ENCODE data around the gene HIPK3. TPM values are rescaled to one million over a fixed set of nuclear protein-coding genes. Genes with fewer than 3 reads are reported as not detected.

Gene HIPK3
- total RNA-seq, 2 donors from 2014 or later, result 31.6 to 33.2 TPM

- Histone ChIP-seq H3K9ac (ENCODE audit: extremely low read depth, low read length, poor library complexity, severe bottlenecking) (no peak overlapping the region), H3K4me3 (ENCODE audit: low read length) (no peak overlapping the region), H3K27me3 (ENCODE audit: control insufficient read depth, insufficient read depth, low read length, poor library complexity, severe bottlenecking) (no peaks in the 10 kb centered on the region), H3K36me3 (ENCODE audit: control insufficient read depth, insufficient read depth, low read length) (peaks cover 21% of the 10 kb centered on the region), H3K4me1 (ENCODE audit: control insufficient read depth, insufficient read depth, low read length) (no peaks in the 10 kb centered on the region), H3K27ac (ENCODE audit: low read depth, low read length) (no peak overlapping the region), H3K9me3 (ENCODE audit: control insufficient read depth, low read length) (peaks cover 23% of the 10 kb centered on the region)
- whole genome bisulfite sequencing, 2 experiments (ENCODE audit: insufficient coverage in 1 of 2, insufficient read length in 1 of 2), result 94 to 95% methylated on average over 2 to 3 of the region's 4 CpGs
- DNase-seq, result no peak
- peaks cover 33% of the 10 kb centered on the region for H3K36me3 Mint-ChIP-seq (ENCODE audit: low read depth)
- H3K4me1 Mint-ChIP-seq, result no peaks in the 10 kb centered on the region
- TF ChIP-seq, protein P1, sequence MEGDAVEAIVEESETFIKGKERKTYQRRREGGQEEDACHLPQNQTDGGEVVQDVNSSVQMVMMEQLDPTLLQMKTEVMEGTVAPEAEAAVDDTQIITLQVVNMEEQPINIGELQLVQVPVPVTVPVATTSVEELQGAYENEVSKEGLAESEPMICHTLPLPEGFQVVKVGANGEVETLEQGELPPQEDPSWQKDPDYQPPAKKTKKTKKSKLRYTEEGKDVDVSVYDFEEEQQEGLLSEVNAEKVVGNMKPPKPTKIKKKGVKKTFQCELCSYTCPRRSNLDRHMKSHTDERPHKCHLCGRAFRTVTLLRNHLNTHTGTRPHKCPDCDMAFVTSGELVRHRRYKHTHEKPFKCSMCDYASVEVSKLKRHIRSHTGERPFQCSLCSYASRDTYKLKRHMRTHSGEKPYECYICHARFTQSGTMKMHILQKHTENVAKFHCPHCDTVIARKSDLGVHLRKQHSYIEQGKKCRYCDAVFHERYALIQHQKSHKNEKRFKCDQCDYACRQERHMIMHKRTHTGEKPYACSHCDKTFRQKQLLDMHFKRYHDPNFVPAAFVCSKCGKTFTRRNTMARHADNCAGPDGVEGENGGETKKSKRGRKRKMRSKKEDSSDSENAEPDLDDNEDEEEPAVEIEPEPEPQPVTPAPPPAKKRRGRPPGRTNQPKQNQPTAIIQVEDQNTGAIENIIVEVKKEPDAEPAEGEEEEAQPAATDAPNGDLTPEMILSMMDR (conservative IDR thresholded peaks at IDR 0.05), result no peak
- H3K4me3 Mint-ChIP-seq, result no peak overlapping the region
- no peak overlapping the region for H3K27ac Mint-ChIP-seq
- no peaks in the 10 kb centered on the region for H3K9me3 Mint-ChIP-seq
- H3K27me3 Mint-ChIP-seq (ENCODE audit: insufficient read depth), result no peaks in the 10 kb centered on the region
These were observed 37.0 kb downstream of the HIPK3 start for GRCh38 chr11:33294224-33294623.

DNA sequence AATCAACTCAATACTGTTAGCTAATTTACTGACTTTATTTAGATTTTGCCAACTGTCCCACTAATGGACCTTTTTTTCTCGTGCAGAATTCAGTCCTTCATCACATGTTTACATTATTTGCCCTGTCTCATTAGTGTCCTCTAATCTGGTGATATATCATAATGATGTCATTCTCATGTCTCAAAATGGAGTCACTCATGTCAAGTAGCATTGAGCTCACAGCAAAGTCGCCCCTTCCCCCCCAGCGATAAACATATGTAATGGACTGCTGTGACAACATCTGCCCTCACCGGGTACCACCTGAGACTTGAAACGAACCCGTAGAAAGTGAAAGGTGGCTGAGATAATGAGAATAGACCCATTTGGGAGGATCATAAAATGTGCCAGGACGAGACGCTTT lies 37.6 kb downstream of the HIPK3 start:
- H3K27ac ChIP-seq (ENCODE audit: low read depth, low read length), result no peak overlapping the region
- H3K4me3 ChIP-seq (ENCODE audit: low read length), result no peak overlapping the region
- no peak overlapping the region for H3K9ac ChIP-seq (ENCODE audit: extremely low read depth, low read length, poor library complexity, severe bottlenecking)
- no peaks in the 10 kb centered on the region for H3K4me1 ChIP-seq (ENCODE audit: control insufficient read depth, insufficient read depth, low read length)
- no peaks in the 10 kb centered on the region for H3K27me3 ChIP-seq (ENCODE audit: control insufficient read depth, insufficient read depth, low read length, poor library complexity, severe bottlenecking)
- no peak for DNase-seq
- Mint-ChIP-seq H3K4me1 (no peaks in the 10 kb centered on the region), H3K4me3 (no peak overlapping the region), H3K9me3 (no peaks in the 10 kb centered on the region), H3K27me3 (ENCODE audit: insufficient read depth) (no peaks in the 10 kb centered on the region), H3K36me3 (ENCODE audit: low read depth) (peaks cover 38% of the 10 kb centered on the region), H3K27ac (no peak overlapping the region)
- 95 to 100% methylated on average over 1 to 8 of the region's 8 CpGs for WGBS, 2 experiments (ENCODE audit: insufficient coverage in 1 of 2, insufficient read length in 1 of 2)
- TF ChIP-seq, protein P1 (conservative IDR thresholded peaks at IDR 0.05), result no peak
- H3K9me3 ChIP-seq (ENCODE audit: control insufficient read depth, low read length), result peaks cover 23% of the 10 kb centered on the region
- H3K36me3 ChIP-seq (ENCODE audit: control insufficient read depth, insufficient read depth, low read length), result peaks cover 21% of the 10 kb centered on the region

DNA sequence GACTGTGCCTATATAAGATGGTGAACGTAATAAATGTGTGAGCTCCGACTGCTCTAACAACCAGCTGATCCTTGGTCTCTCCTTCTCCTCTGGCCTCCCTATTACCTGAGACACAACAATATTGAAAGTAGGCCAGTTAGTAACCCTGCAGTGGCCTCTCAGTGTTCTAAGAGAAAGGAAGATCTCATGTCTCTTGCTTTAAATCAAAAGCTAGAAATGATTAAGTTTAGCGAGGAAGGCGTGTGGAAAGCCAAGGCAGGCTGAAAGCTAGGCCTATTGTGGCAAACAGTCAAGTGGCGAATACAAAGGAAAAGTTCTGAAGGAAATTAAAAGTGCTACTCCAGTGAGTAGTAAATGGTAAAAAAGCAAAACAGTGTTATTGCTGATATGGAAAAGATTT lies 39.5 kb downstream of the HIPK3 start:
- H3K27ac Mint-ChIP-seq, result no peak overlapping the region
- no peaks in the 10 kb centered on the region for H3K9me3 Mint-ChIP-seq
- no peaks in the 10 kb centered on the region for H3K27me3 ChIP-seq (ENCODE audit: control insufficient read depth, insufficient read depth, low read length, poor library complexity, severe bottlenecking)
- H3K4me1 ChIP-seq (ENCODE audit: control insufficient read depth, insufficient read depth, low read length), result no peaks in the 10 kb centered on the region
- H3K9me3 ChIP-seq (ENCODE audit: control insufficient read depth, low read length), result peaks cover 23% of the 10 kb centered on the region
- DNase-seq, result no peak
- H3K27ac ChIP-seq (ENCODE audit: low read depth, low read length), result no peak overlapping the region
- H3K9ac ChIP-seq (ENCODE audit: extremely low read depth, low read length, poor library complexity, severe bottlenecking), result no peak overlapping the region
- H3K4me1 Mint-ChIP-seq, result no peaks in the 10 kb centered on the region
- peaks cover 48% of the 10 kb centered on the region for H3K36me3 Mint-ChIP-seq (ENCODE audit: low read depth)
- TF ChIP-seq, protein P1 (conservative IDR thresholded peaks at IDR 0.05), result no peak
- 97% methylated on average over 4 to 5 of the region's 5 CpGs for WGBS, 2 experiments (ENCODE audit: insufficient coverage in 1 of 2, insufficient read length in 1 of 2)
- no peak overlapping the region for H3K4me3 ChIP-seq (ENCODE audit: low read length)
- peaks cover 21% of the 10 kb centered on the region for H3K36me3 ChIP-seq (ENCODE audit: control insufficient read depth, insufficient read depth, low read length)
- H3K4me3 Mint-ChIP-seq, result no peak overlapping the region
- no peaks in the 10 kb centered on the region for H3K27me3 Mint-ChIP-seq (ENCODE audit: insufficient read depth)
